ENCODE data around the gene ISCU.

Gene ISCU

GRCh38 chr12:108562348-108563135 lies at the start of gene ISCU:
ISCU (plus strand) TSS chr12:108562596; CDS start chr12:108562623, 27 bp downstream.
- DNase-seq (ENCODE audit: low read depth, low spot score), result peak; percentile 81

- DNase-seq (ENCODE audit: low read depth, low spot score), result no peak
These were observed 47.9 kb upstream of the ISCU start for GRCh38 chr12:108514468-108514972.

- peak; percentile 97 for DNase-seq (ENCODE audit: low read depth, low spot score)
These were observed 47.2 kb upstream of the ISCU start, which contains the start of gene FICD for GRCh38 chr12:108514973-108515814. FICD (plus strand) TSS chr12:108515277; CDS start chr12:108516973, 1,696 bp downstream.

- no peak for DNase-seq (ENCODE audit: low read depth, low spot score)
These were observed 46.5 kb upstream of the ISCU start for GRCh38 chr12:108515916-108516315.

- DNase-seq (ENCODE audit: low read depth, low spot score), result no peak
These were observed 45.7 kb upstream of the ISCU start for GRCh38 chr12:108516511-108517275.

GRCh38 chr12:108517288-108518100 lies 44.9 kb upstream of the ISCU start:
- no peak for DNase-seq (ENCODE audit: low read depth, low spot score)

GRCh38 chr12:108518101-108518715 lies 44.2 kb upstream of the ISCU start:
- DNase-seq (ENCODE audit: low read depth, low spot score), result no peak

- DNase-seq (ENCODE audit: low read depth, low spot score), result no peak
These were observed 43.5 kb upstream of the ISCU start for GRCh38 chr12:108518716-108519496.

GRCh38 chr12:108519558-108519957 lies 42.8 kb upstream of the ISCU start:
- DNase-seq (ENCODE audit: low read depth, low spot score), result peak; percentile 12

GRCh38 chr12:108523365-108523764 lies 39.0 kb upstream of the ISCU start:
- no peak for DNase-seq (ENCODE audit: low read depth, low spot score)

GRCh38 chr12:108525681-108526080 lies 36.7 kb upstream of the ISCU start:
- DNase-seq (ENCODE audit: low read depth, low spot score), result no peak

GRCh38 chr12:108526482-108527165 lies 35.8 kb upstream of the ISCU start:
- DNase-seq (ENCODE audit: low read depth, low spot score), result no peak

- DNase-seq (ENCODE audit: low read depth, low spot score), result no peak
These were observed 35.3 kb upstream of the ISCU start for GRCh38 chr12:108527166-108527496.

- no peak for DNase-seq (ENCODE audit: low read depth, low spot score)
These were observed 32.2 kb upstream of the ISCU start for GRCh38 chr12:108530161-108530560.

- no peak for DNase-seq (ENCODE audit: low read depth, low spot score)
These were observed 30.2 kb upstream of the ISCU start for GRCh38 chr12:108531929-108532848.

- DNase-seq (ENCODE audit: low read depth, low spot score), result no peak
These were observed 24.2 kb upstream of the ISCU start for GRCh38 chr12:108538146-108538545.

- no peak for DNase-seq (ENCODE audit: low read depth, low spot score)
These were observed 23.7 kb upstream of the ISCU start for GRCh38 chr12:108538616-108539195.

GRCh38 chr12:108542320-108542719 lies 20.1 kb upstream of the ISCU start:
- no peak for DNase-seq (ENCODE audit: low read depth, low spot score)

All from iPS DF 19.7 (cell line).